Thymus (tissue), 11 donors: Measurements from ENCODE around the gene TXNRD2. TPM values are rescaled to one million over a fixed set of nuclear protein-coding genes. Genes with fewer than 3 reads are reported as not detected.

Source experiments
- DNase-seq, 9 donors: peaks; one replicate each; pipeline ENCODE4 v3.0.0-alpha.2; 2013; ENCODE audit warnings: low spot score in 9 of 9, low read depth in 6 of 9, missing footprints in 1 of 9
- H3K27ac ChIP-seq, 2 donors: one replicate each; pipeline ENCODE4 v1.5.1; 2013; ENCODE audit warnings: control low read depth in 1 of 2, low read depth in 1 of 2, low read length in 1 of 2, mild to moderate bottlenecking in 1 of 2, moderate library complexity in 1 of 2
- H3K27me3 ChIP-seq, 2 donors: one replicate each; pipeline ENCODE4 v1.5.1; 2013; ENCODE audit warnings: low read length in 1 of 2; ENCODE audit not compliant: control insufficient read depth in 2 of 2, insufficient read depth in 1 of 2
- H3K36me3 ChIP-seq, 2 donors: one replicate each; pipeline ENCODE4 v1.5.1; 2013; ENCODE audit warnings: low read length in 1 of 2, mild to moderate bottlenecking in 1 of 2, moderate library complexity in 1 of 2; ENCODE audit not compliant: control insufficient read depth in 2 of 2, insufficient read depth in 2 of 2
- H3K4me1 ChIP-seq, 2 donors: one replicate each; pipeline ENCODE4 v1.5.1; 2013; ENCODE audit warnings: low read length in 2 of 2; ENCODE audit not compliant: control insufficient read depth in 2 of 2, insufficient read depth in 2 of 2
- H3K4me3 ChIP-seq, 2 donors: one replicate each; pipeline ENCODE4 v1.5.1; 2013; ENCODE audit warnings: low read length in 2 of 2, control low read depth in 1 of 2, mild to moderate bottlenecking in 1 of 2
- H3K9me3 ChIP-seq, 2 donors: one replicate each; pipeline ENCODE4 v1.5.1; 2013; ENCODE audit warnings: low read length in 1 of 2, mild to moderate bottlenecking in 1 of 2; ENCODE audit not compliant: control insufficient read depth in 2 of 2, insufficient read depth in 1 of 2
- WGBS: extraction: QIAGEN DNeasy Blood & Tissue Kit; methylation state at CpG from one replicate; pipeline ENCODE4 v1.1.7; 2013; 5-methylcytosine and 5-hydroxymethylcytosine counted together
- polyA plus RNA-seq: library from polyadenylated mRNA; stranded (reverse); fragments of 200-250 nt; gene quantifications from one replicate; pipeline ENCODE4 v1.2.3, GENCODE V29; 2013
- total RNA-seq: library from RNA; stranded (reverse); fragments of 120-200 nt; gene quantifications from one replicate; pipeline ENCODE4 v1.2.4, GENCODE V29; 2013
- donor health status: healthy.

The TXNRD2 gene
- total and polyA plus RNA-seq, 2 donors: 10.1 to 24.2 TPM

- Histone ChIP-seq H3K4me1 (peaks cover 6 to 29% of the 10 kb centered on the region in 2 donors), H3K27me3 (no peaks in the 10 kb centered on the region), H3K36me3 (peaks cover under 1 to 5% of the 10 kb centered on the region in 2 donors), H3K27ac (peak overlapping the region in 1 of 2 donors; percentile 67), H3K9me3 (peaks cover 0 to 2% of the 10 kb centered on the region in 2 donors), H3K4me3 (no peak overlapping the region)
- 23% methylated on average over 13 of the region's 13 CpGs for WGBS
- DNase-seq: peak in 1 of 9 donors; percentile 29
Measured at GRCh38 chr22:19974935-19975706, 33.5 kb upstream of the TXNRD2 start.

- peaks cover 8 to 10% of the 10 kb centered on the region in 2 donors for H3K36me3 ChIP-seq
Measured at GRCh38 chr22:19974268-19974861, 32.7 kb upstream of the TXNRD2 start.

GRCh38 chr22:19973551-19974267 lies 32.1 kb upstream of the TXNRD2 start:
- Histone ChIP-seq H3K36me3 (peaks cover 14 to 16% of the 10 kb centered on the region in 2 donors), H3K4me1 (peaks cover 6 to 29% of the 10 kb centered on the region in 2 donors), H3K9me3 (peaks cover 0 to 2% of the 10 kb centered on the region in 2 donors), H3K4me3 (no peak overlapping the region), H3K27me3 (no peaks in the 10 kb centered on the region), H3K27ac (no peak overlapping the region)
- DNase-seq: no peak
- WGBS: 98% methylated on average over 46 of the region's 46 CpGs

More at GRCh38 chr22:19974268-19974861, 32.7 kb upstream of the TXNRD2 start:
- 51% methylated on average over 11 of the region's 11 CpGs for WGBS
- Histone ChIP-seq H3K9me3 (peaks cover 0 to 2% of the 10 kb centered on the region in 2 donors), H3K27me3 (no peaks in the 10 kb centered on the region), H3K4me3 (no peak overlapping the region), H3K27ac (peak overlapping the region in 1 of 2 donors; percentile 67), H3K4me1 (peaks cover 6 to 29% of the 10 kb centered on the region in 2 donors)
- peak; percentile 52 to 89 (median 71) for DNase-seq

GRCh38 chr22:19972652-19973550 lies 31.3 kb upstream of the TXNRD2 start:
- 96% methylated on average over 50 of the region's 50 CpGs for WGBS
- no peak overlapping the region for H3K27ac ChIP-seq
- peaks cover 22 to 24% of the 10 kb centered on the region in 2 donors for H3K36me3 ChIP-seq
- peaks cover 6 to 29% of the 10 kb centered on the region in 2 donors for H3K4me1 ChIP-seq
- peaks cover 0 to 2% of the 10 kb centered on the region in 2 donors for H3K9me3 ChIP-seq
- no peaks in the 10 kb centered on the region for H3K27me3 ChIP-seq
- DNase-seq: no peak
- no peak overlapping the region for H3K4me3 ChIP-seq

GRCh38 chr22:19972251-19972650 lies 30.6 kb upstream of the TXNRD2 start:
- H3K36me3 ChIP-seq: peaks cover 28 to 30% of the 10 kb centered on the region in 2 donors
- H3K27ac ChIP-seq: no peak overlapping the region
- DNase-seq: no peak
- no peak overlapping the region for H3K4me3 ChIP-seq
- H3K27me3 ChIP-seq: no peaks in the 10 kb centered on the region
- H3K9me3 ChIP-seq: peaks cover 0 to 2% of the 10 kb centered on the region in 2 donors
- peaks cover 6 to 29% of the 10 kb centered on the region in 2 donors for H3K4me1 ChIP-seq
- 98% methylated on average over 9 of the region's 9 CpGs for WGBS

- Histone ChIP-seq H3K9me3 (peaks cover 0 to 2% of the 10 kb centered on the region in 2 donors), H3K27me3 (no peaks in the 10 kb centered on the region), H3K27ac (no peak overlapping the region), H3K4me3 (no peak overlapping the region), H3K4me1 (peaks cover 6 to 29% of the 10 kb centered on the region in 2 donors), H3K36me3 (peaks cover 33 to 35% of the 10 kb centered on the region in 2 donors)
- WGBS: 65% methylated on average over 28 of the region's 28 CpGs
- no peak for DNase-seq
Measured at GRCh38 chr22:19971276-19972124, 29.9 kb upstream of the TXNRD2 start.

- Histone ChIP-seq H3K4me1 (peaks cover 6 to 27% of the 10 kb centered on the region in 2 donors), H3K27ac (no peak overlapping the region), H3K27me3 (no peaks in the 10 kb centered on the region), H3K4me3 (no peak overlapping the region), H3K36me3 (peaks cover 33 to 37% of the 10 kb centered on the region in 2 donors), H3K9me3 (peaks cover 0 to 2% of the 10 kb centered on the region in 2 donors)
- DNase-seq: peak in 5 of 9 donors; percentile 57 to 76 (median 62)
- 69% methylated on average over 25 of the region's 25 CpGs for WGBS
Measured at GRCh38 chr22:19970479-19971275, 29.1 kb upstream of the TXNRD2 start.
